ENCODE data around the gene IGFL2.
"Not testable (repeated sequence)": the region's sequence is repeated elsewhere in the genome, so short reads cannot be mapped to it uniquely, and the experiment has no call there.

Gene IGFL2

DNA sequence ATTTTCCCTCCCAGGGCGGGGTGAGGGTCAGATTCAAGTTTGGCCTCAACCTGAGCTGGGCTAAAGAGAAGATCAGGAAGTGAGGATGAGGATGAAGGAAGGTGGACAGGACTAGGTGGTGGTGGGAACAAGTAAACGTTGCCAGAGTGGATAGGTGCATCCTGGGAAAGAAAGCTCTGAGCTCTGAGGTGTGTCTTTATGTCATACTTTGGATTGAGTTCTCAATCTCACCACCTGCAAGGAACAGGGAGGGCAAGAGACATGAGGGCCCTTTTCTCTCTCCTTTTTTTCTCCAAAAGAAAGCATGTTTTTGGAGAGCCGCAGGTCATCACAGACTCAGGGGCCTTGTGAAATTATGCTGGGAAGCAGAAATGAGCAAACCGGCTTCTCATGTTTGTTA lies 43.3 kb downstream of the IGFL2 start:
- no peak for DNase-seq

DNA sequence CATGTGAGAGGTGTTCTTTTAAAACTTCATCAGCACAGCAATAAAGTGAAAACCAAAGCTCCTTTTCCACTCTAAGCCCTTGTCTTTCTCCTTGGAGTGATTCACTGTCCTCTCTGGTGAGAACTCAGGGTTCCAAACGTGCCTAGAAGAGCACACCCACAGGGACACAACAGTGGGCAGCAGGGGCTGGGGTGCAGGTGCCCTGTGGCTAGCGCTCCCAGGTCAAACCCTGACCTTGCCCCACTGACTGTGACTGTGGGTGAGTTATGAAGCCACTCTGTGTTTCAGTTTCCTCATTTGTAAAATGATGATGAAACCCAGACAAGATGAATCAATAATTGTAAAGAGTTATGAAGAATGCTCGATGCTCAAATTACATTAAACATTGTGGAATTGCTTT lies 43.9 kb downstream of the IGFL2 start:
- no peak for DNase-seq

DNA sequence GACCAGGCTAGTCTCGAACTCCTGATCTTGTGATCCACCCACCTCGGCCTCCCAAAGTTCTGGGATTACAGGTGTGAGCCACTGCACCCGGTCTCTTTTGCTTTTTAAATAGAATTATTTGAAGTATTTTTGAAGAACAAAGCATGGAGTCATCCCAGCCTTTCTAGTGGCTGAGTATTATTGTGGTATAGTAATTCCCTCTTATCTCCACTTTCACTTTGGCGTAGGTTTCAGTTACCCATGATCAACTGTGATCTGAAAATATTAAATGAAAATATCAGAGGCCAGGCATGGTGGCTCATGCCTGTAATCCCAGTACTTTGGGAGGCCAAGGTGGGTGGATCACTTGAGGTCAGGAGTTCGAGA lies 44.6 kb downstream of the IGFL2 start:
- DNase-seq: not testable (repeated sequence)

GRCh38 chr19:46192992-46193650 lies 45.1 kb downstream of the IGFL2 start:
- peak; percentile 89 for DNase-seq

DNA sequence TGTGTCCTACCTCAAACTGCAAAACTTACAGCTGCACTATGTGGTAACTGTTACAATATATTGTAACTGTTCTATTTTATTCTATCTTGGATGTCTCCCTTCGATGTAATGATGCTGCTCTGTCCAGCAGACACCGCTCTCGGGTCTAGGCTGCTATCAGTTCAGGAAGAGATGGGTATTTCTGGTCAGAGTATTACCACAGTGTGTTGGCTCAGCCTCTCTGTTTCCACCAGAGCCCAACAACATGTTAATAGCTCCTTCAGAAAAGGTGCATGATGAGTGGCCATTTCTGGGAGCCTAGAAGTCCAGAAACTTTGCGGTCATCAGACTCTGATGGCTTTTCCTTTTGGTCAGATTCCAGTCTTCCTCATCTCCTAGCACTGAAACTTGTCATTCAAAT lies 45.6 kb downstream of the IGFL2 start:
- no peak for DNase-seq

- no peak for DNase-seq
These were observed 47.1 kb downstream of the IGFL2 start for GRCh38 chr19:46195104-46195503.

GRCh38 chr19:46195919-46196318 lies 47.9 kb downstream of the IGFL2 start:
- not testable (repeated sequence) for DNase-seq

DNA sequence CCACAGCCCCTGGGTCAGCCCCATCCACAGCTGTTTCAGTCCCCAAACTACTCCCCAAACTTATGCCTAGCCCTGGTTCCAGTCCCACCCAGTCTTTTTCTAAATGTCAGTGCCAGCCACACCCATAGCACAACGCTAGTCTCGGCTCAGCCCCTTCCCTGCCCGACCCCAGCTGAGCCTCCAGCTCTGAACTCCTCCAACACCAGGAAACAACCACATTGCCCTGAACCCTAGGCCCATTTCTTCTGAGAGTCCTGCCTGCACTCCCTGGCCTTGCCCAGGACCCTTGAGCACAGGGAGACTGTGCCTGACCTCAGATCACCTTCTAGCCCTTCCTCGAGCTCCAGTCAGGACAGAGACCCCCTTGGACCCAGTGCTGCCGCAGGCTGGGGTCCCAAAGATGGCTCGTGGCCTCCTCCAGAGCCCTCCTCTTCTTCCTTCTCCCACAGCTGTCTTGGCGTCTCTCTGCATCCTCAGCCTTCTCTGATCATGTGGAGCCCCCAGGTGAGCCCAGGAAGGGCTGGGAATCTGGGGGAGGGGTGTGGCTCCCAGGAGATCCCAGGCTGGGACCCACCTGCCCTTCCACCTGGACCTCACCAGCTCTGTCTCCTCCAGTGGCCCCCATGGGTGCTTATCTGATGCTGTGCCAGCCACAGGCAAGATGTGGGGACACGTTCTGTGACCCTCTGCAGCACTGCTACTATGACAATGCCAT lies 48.5 kb downstream of the IGFL2 start:
- DNase-seq: no peak

DNA sequence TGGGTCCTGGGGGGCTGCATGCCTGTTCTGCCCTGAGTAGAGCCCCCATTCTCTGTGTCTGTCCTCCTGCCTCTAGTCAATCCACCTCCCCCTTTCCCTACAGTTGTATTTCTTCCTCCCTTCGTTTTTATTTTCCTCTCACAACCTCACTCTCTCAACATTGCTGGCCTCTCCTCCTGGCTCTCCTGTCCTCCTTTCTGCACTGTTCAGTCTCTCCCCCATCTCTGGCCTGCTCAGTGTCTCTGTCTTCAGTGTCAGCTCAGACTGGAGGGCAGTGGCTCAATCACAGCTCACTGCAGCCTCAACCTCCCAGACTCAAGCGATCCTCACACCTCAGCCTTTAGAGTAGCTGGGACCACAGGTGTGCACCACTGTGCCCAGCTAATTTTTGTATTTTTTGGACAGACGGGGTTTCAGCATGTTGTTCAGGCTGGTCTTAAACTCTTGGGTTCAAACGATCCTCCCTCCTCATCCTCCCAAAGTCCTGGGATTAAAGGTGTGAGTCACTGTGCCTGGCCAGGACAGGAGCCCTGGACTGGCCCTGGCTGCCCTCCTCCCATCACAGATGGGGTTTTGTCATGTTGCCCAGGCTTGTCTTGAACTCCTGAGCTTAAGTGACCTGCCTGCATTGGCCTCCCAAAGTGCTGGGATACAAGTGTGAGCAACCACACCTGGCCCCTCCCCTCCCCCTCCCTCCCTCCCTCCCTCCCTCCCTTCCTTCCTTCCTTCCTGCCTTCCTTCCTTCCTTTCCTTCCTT lies 49.5 kb downstream of the IGFL2 start:
- DNase-seq: no peak

DNA sequence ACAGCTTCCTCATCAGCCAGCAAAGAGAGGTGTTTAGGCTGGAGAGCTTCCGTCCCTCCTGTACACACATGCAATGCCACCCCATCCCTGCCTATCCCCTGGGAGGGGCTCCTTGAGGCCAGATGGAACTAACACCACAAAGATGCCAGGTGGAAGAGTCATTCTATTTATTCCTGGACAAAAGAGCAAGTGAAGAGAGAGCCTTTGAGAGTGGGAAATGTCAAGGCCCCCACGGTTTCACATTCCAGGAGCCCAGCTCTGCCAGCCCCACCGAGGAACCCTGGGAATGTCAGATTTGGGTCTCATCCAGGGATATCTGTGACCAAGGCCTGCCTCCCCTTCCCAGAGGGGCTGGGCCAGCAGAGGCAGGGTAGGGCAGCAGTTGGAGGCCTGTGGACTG lies 50.7 kb downstream of the IGFL2 start:
- DNase-seq: peak; percentile 45

DNA sequence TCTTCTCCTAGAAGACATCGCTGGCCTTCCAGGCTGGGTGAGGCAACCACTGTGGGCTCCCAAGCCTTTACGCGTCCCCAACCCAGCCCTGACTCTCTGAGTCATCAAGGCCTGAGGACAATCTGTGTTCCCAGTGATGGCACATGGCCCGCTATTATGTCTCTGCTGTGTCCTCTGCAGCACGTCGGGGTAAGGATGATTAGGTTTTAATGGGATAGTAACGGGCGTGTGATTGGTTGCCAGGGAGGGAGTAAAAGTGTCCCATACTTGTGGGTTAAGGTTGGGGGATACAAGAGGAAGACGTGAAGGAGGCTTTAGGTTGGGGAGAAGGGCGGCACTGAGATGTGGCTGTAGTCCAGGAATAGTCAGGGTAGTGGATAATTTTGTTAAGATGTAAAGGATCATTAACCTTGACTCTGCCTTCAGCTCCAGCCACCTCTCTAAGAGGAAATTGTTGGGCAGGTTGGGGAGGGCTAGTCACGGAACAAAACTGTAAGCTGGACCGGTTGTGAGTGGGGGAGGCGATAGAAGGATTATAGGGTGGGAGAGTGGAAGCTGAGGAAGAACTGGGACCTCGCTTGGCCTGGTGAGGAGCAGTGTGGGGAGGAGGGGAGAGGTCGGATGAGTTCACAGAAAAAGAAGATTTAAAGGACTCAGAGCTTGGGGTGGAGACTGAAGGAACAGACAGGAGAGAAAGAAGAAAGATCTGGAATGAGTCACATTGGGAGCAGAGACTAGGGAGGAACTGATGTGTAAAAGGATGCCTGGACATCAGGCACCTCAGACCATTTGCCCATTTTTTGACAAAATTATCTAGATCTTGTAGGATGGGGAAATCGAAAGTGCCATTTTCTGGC lies 53.6 kb downstream of the IGFL2 start:
- peak; percentile 15 for DNase-seq

DNA sequence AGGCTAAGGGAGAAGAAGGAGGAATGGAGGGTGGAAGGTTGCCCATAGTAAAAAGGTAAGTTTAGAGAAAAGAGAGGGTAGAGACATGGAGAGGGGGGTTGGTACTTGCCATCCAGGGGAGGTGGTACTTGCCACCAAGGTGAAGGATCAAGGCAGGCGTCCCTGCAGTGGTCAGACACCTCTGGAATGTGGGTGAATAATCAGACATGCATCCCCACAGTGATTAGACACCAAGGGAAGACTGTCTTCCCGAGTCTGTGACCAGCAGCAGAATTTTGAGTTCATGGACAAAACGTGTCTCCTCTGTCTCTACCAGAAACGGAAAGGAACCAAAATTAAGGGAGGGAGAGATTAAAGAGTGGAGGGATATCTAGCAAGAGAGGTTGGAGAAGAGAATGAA lies 54.4 kb downstream of the IGFL2 start:
- no peak for DNase-seq

- DNase-seq: no peak
These were observed 55.1 kb downstream of the IGFL2 start for GRCh38 chr19:46202872-46203860.

DNA sequence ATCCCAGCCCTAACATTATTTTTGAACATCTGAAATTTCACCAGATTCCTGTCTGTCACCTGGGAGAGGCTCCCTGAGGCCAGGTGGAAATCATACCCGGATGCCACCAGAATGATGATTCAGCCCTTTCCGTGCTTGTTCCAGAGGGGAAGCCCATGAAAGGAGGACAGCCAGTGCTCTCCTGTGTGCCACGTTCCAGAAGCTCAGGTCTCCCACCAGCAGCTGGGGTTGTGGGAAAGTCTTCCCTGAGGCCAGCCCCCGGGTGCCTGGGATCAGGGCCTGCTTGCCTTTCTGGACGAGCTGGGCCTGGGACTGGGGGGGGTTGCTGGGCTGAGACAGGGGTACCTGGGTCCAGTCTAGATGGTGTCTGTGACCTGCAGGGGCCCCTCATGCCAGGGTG lies 56.0 kb downstream of the IGFL2 start:
- no peak for DNase-seq

DNA sequence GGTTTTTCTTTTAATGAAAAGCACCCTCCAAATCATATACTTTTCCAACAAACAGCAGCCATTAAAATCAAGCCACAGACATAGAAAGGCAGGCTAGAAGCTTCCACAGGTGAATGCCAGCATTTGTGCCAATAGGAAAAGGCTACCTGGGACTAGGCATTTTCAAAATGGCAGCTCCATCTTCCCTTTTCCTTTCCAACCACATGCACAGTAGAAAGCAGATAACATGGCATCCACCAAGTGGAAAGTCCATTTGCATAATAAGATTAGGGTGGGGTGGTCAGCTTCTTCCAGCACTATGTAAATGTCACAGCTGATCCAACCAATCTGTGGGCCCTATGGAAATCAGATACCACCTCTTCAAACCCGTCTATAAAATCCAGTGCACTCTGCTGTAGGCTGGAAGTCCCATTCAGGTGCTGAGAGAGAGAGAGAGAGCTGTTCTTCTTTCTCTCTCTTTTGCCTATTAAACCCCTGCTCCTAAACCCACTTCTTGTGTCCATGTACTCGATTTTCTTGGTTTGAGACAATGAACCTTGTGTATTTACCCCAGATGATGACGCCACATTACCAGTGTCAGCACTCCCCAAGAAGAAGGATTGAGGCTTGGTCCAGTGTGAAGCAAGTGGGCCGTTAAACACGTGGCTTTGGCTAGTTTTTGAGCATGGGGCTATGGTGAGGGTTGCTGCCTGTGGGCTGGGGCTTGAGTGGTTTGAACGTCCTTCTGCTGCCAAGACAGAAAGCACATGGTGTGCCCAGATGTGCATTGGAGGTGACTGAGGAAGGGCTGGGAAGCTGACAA lies 57.3 kb downstream of the IGFL2 start:
- DNase-seq: no peak

- DNase-seq: no peak
These were observed 58.1 kb downstream of the IGFL2 start for GRCh38 chr19:46206176-46206575.

GRCh38 chr19:46206682-46207081 lies 58.6 kb downstream of the IGFL2 start:
- no peak for DNase-seq

DNA sequence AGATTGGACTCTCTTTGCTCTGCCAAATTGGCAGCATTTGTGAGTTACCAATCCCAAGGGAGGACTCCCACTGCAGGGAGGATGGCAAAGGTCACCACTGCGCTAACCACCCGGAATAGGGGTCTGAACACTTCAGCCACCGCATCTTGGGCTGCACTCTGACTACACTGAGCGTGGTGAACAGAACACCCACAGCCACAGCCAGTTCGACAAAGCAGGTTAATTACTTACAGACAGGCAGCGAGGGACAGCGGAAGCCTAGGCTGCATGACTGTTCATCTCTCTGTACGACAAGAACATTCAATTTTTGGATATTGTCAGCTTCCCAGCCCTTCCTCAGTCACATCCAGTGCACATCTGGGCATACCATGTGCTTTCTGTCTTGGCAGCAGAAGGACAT lies 59.8 kb downstream of the IGFL2 start:
- DNase-seq: not testable (repeated sequence)

GRCh38 chr19:46209051-46209450 lies 61.0 kb downstream of the IGFL2 start:
- DNase-seq: no peak

DNA sequence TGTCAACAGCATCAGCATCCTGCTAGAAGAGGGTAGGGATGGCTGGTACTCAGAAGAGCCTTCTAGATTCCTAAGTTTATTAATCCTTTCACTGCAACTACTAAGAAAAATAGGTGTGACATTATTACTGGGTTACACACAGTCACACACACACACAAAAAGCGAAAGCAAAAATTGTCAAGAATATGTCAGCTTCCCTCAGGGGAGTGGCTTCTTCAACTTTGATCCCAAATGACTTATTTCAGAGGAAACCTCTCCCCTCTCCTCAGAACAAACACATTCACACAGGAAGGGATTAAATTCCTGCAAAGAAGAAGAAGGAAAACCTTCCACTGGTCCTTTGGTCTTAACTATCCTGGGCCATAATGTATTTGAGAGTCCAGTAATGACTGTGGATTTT lies 61.4 kb downstream of the IGFL2 start:
- DNase-seq: no peak

- DNase-seq: no peak
These were observed 62.6 kb downstream of the IGFL2 start for GRCh38 chr19:46210669-46211068.

Data from fibroblast of skin of back (primary cell).